Measurements from ENCODE around the gene GBP1.

GBP1 gene

DNA sequence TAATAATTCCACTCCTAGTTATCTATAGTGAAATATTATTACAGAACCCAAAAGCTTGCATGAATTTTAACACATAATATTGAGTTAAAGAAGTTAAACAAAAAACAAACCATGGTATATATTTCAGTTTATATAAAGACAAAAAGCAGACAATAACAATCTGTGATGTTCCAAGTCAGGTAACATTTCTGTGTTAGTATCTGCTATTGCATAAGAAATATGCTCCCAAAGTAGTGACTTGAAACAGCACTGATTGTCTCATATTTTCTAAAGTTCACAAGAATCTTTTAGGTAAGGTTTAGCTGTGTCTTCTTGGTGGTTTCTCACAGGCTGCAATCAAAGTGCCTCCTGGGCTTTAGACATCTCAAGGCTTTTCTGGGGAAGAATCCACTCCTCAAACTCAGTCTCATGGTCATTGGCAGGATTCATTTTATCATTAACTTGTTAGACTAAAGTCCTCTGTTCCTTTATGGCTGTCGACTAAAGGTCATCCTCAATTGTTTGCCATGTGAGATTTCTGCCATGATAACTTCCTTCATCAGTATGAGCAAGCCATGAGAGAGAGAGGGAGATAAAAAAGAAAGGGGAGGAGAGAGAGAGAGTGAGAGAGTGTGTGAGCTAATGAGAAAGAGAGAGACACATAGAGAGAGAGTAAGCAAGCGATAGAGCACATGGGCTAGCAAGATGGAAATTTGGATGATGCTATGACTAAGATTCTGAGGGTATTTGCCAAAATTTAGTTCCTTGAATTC is 19.9 kb downstream of the GBP1 start:
- no peak for DNase-seq (ENCODE audit: low read depth)
- TF ChIP-seq CTCF (IDR thresholded peaks at IDR 0.05; ENCODE audit: low read length, missing control alignments): no peak
- no peak overlapping the region for H3K4me3 ChIP-seq (replicated peaks; ENCODE audit: low read depth, low read length)

GRCh38 chr1:89043940-89044339 is 21.1 kb downstream of the GBP1 start:
- no peak for DNase-seq (ENCODE audit: low read depth)
- TF ChIP-seq CTCF (IDR thresholded peaks at IDR 0.05; ENCODE audit: low read length, missing control alignments): no peak
- no peak overlapping the region for H3K4me3 ChIP-seq (replicated peaks; ENCODE audit: low read depth, low read length)

GRCh38 chr1:89042491-89042890 is 22.5 kb downstream of the GBP1 start:
- DNase-seq (ENCODE audit: low read depth): no peak
- H3K4me3 ChIP-seq (replicated peaks; ENCODE audit: low read depth, low read length): no peak overlapping the region
- no peak for TF ChIP-seq CTCF (IDR thresholded peaks at IDR 0.05; ENCODE audit: low read length, missing control alignments)

DNA sequence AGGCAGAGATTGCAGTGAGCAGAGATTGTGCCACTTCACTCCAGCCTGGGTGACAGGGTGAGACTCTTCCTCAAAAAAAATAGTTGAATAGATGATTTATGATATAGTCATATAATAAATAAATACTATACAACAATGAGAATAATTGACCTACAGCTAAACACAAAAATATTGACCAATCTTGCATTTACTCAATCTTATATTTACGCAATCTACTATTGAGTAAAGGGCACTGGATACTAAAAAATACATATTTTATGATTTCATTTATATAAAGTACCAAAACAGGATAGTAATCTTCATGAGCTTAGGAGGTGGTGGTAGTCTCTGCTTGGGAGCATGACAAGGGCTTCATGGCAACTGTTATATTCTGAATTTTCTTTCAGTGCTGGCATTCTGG is 23.3 kb downstream of the GBP1 start:
- DNase-seq (ENCODE audit: low read depth): no peak
- H3K4me3 ChIP-seq (replicated peaks; ENCODE audit: low read depth, low read length): no peak overlapping the region
- no peak for TF ChIP-seq CTCF (IDR thresholded peaks at IDR 0.05; ENCODE audit: low read length, missing control alignments)

GRCh38 chr1:89041119-89041641 is 23.8 kb downstream of the GBP1 start:
- no peak overlapping the region for H3K4me3 ChIP-seq (replicated peaks; ENCODE audit: low read depth, low read length)
- DNase-seq (ENCODE audit: low read depth): peak; percentile 58
- TF ChIP-seq CTCF (IDR thresholded peaks at IDR 0.05; ENCODE audit: low read length, missing control alignments): no peak

GRCh38 chr1:89040315-89040626 is 24.7 kb downstream of the GBP1 start:
- no peak for TF ChIP-seq CTCF (IDR thresholded peaks at IDR 0.05; ENCODE audit: low read length, missing control alignments)
- H3K4me3 ChIP-seq (replicated peaks; ENCODE audit: low read depth, low read length): no peak overlapping the region

GRCh38 chr1:89037186-89037585 is 27.8 kb downstream of the GBP1 start:
- H3K4me3 ChIP-seq (replicated peaks; ENCODE audit: low read depth, low read length): no peak overlapping the region
- DNase-seq (ENCODE audit: low read depth): no peak
- TF ChIP-seq CTCF (IDR thresholded peaks at IDR 0.05; ENCODE audit: low read length, missing control alignments): no peak

More at GRCh38 chr1:89040315-89040626, 24.7 kb downstream of the GBP1 start:
- no peak for DNase-seq (ENCODE audit: low read depth)

Data from fibroblast of pulmonary artery (primary cell).